ENCODE data around the gene NANOS1. TPM values are rescaled to one million over a fixed set of nuclear protein-coding genes. Genes with fewer than 3 reads are reported as not detected.

NANOS1 gene
- total and polyA plus RNA-seq, 2 of the 8 experiments (the other 6 are each of a cell fraction or from before 2014, with no cell fraction given), result 3.1 to 3.9 TPM

- Histone ChIP-seq H3K36me3 (ENCODE audit: control insufficient read depth in 2 of 4, insufficient read depth in 4 of 4, low read length in 3 of 4) (no peaks in the 10 kb centered on the region), H4K5ac (ENCODE audit: insufficient read length, low read depth, low read length) (no peak overlapping the region), H2BK12ac (ENCODE audit: low read depth, low read length) (no peak overlapping the region), H2BK5ac (ENCODE audit: low read depth, low read length) (0 out of 2 replicates have a peak overlapping the region, but pooled peaks have one; percentile 24), H3K56ac (replicated peaks; ENCODE audit: insufficient read length, low read depth, low read length) (no peak overlapping the region), H3K79me2 (ENCODE audit: control insufficient read depth in 1 of 2, insufficient read depth in 2 of 2, low read length in 2 of 2) (no peaks in the 10 kb centered on the region), H3K4me1 (replicated peaks in 1 of 4; ENCODE audit: control insufficient read depth in 3 of 4, insufficient read depth in 4 of 4, low read length in 3 of 4) (no peaks in the 10 kb centered on the region; a peak in 1 of 7 replicates), H3K4ac (replicated peaks; ENCODE audit: insufficient read length, low read depth, low read length) (no peak overlapping the region), H3K18ac (ENCODE audit: extremely low read depth, low read length) (no peak overlapping the region), H3K79me1 (ENCODE audit: low read depth, low read length) (no peaks in the 10 kb centered on the region), H2AFZ (ENCODE audit: low read length) (0 out of 2 replicates have a peak overlapping the region, but pooled peaks have one; percentile 58), H4K8ac (ENCODE audit: extremely low read depth, insufficient read depth, low read length) (peak overlapping the region; percentile 11; the same call in 1 of the 2 replicates), H3K23me2 (ENCODE audit: low read depth, low read length) (peaks cover 2% of the 10 kb centered on the region; the same call in 1 of the 2 replicates), H3K14ac (ENCODE audit: insufficient read length) (no peak overlapping the region), H3K4me3 (ENCODE audit: extremely low read depth in 1 of 4, insufficient read depth in 2 of 4, low read depth in 3 of 4, low read length in 4 of 4) (no peak overlapping the region), H4K91ac (replicated peaks; ENCODE audit: insufficient read length, low read length) (no peak overlapping the region), H4K20me1 (replicated peaks in 1 of 2; ENCODE audit: control insufficient read depth in 1 of 2, insufficient read depth in 2 of 2, low read length in 2 of 2) (no peaks in the 10 kb centered on the region), H3K4me2 (ENCODE audit: insufficient read depth in 1 of 2, low read depth in 2 of 2, low read length in 2 of 2) (no peak overlapping the region), H2BK15ac (ENCODE audit: low read length) (no peak overlapping the region), H2BK120ac (replicated peaks; ENCODE audit: low read depth, low read length) (no peak overlapping the region), H2BK20ac (ENCODE audit: low read length) (peak overlapping the region; percentile 17; the same call in 1 of the 2 replicates), H3K9ac (replicated peaks in 1 of 4; ENCODE audit: extremely low read depth in 1 of 4, low read depth in 3 of 4, low read length in 3 of 4) (no peak overlapping the region), H3K27me3 (replicated peaks in 1 of 4; ENCODE audit: control insufficient read depth in 3 of 4, extremely low read depth in 1 of 4, insufficient read depth in 3 of 4, low read length in 3 of 4) (no peaks in the 10 kb centered on the region), H3K27ac (ENCODE audit: low read depth, low read length) (no peak overlapping the region), H3K23ac (ENCODE audit: insufficient read length) (no peak overlapping the region), H3K9me3 (ENCODE audit: insufficient read depth in 2 of 2, low read depth in 1 of 2, low read length in 1 of 2) (no peaks in the 10 kb centered on the region), H2AK5ac (ENCODE audit: low read depth, low read length) (no peak overlapping the region)
- no peak for TF ChIP-seq CHD2 (IDR thresholded peaks at IDR 0.05; ENCODE audit: low read length)
- TF ChIP-seq JUN (IDR thresholded peaks at IDR 0.05; ENCODE audit: low read depth, low read length), result no peak
- DNase-seq (ENCODE audit: low read depth in 1 of 2, low spot score in 2 of 2) (no peak), FAIRE-seq (no peak)
- 82% methylated on average over 7 of the region's 7 CpGs; no CpG with 5 or more reads in 1 of the 2 experiments for WGBS, 2 experiments (ENCODE audit: extremely low coverage in 1 of 2, insufficient coverage in 1 of 2, insufficient read length in 1 of 2, insufficient replicate concordance in 2 of 2, low coverage in 1 of 2, low lambda C conversion rate in 2 of 2, missing lambda C conversion rate in 1 of 2)
- POLR2A ChIA-PET (ENCODE audit: partially characterized antibody), result interaction anchor here (1.3 kb wide), 1 partner anchor 10 kb away, joined by 4 read pairs; no protein-coding TSS in a partner anchor
- CTCF ChIA-PET (ENCODE audit: partially characterized antibody), result no interaction called here
Measured at GRCh38 chr10:119003572-119004289, 25.8 kb upstream of the NANOS1 start.
